ENCODE measurements around the gene LAS1L. TPM values are rescaled to one million over a fixed set of nuclear protein-coding genes. Genes with fewer than 3 reads are reported as not detected.
"Not testable (repeated sequence)": the region's sequence is repeated elsewhere in the genome, so short reads cannot be mapped to it uniquely, and the experiment has no call there.

The LAS1L gene
- total RNA-seq, 1 donor: 14.1 TPM

DNA sequence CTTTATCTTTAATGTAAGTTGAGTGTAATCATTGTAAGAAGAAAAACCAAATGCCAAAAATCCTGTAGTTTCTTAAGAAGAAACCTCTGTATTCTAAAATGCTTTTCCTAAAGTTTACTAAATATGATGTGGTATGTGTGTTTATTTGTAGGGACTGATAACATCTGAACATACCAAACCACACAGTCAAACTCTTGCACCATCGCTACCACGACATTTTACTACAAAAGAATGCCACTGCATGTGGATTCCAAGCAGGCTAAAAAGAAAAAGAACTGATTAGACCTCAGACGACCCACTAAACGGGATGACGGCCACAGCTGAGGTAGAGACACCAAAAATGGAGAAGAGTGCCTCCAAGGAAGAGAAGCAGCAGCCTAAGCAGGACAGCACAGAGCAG, 46.1 kb downstream of the LAS1L start:
- H3K9me3 ChIP-seq (ENCODE audit: low read depth, low read length): no peaks in the 10 kb centered on the region
- TF ChIP-seq, protein P1, sequence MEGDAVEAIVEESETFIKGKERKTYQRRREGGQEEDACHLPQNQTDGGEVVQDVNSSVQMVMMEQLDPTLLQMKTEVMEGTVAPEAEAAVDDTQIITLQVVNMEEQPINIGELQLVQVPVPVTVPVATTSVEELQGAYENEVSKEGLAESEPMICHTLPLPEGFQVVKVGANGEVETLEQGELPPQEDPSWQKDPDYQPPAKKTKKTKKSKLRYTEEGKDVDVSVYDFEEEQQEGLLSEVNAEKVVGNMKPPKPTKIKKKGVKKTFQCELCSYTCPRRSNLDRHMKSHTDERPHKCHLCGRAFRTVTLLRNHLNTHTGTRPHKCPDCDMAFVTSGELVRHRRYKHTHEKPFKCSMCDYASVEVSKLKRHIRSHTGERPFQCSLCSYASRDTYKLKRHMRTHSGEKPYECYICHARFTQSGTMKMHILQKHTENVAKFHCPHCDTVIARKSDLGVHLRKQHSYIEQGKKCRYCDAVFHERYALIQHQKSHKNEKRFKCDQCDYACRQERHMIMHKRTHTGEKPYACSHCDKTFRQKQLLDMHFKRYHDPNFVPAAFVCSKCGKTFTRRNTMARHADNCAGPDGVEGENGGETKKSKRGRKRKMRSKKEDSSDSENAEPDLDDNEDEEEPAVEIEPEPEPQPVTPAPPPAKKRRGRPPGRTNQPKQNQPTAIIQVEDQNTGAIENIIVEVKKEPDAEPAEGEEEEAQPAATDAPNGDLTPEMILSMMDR (IDR thresholded peaks at IDR 0.05; ENCODE audit: extremely low read depth, low read depth, low read length): no peak
- H4K20me1 ChIP-seq (ENCODE audit: insufficient read depth, low read length): no peaks in the 10 kb centered on the region
- H3K4me2 ChIP-seq (ENCODE audit: insufficient read depth, low read length): no peak overlapping the region
- no peak overlapping the region for H3K4me3 ChIP-seq (ENCODE audit: insufficient read depth, low read length)
- H3K27me3 ChIP-seq (ENCODE audit: insufficient read depth, low read length): no peaks in the 10 kb centered on the region
- no peaks in the 10 kb centered on the region for H3K4me1 ChIP-seq (ENCODE audit: insufficient read depth, low read length)
- no peak overlapping the region for H2AFZ ChIP-seq (ENCODE audit: low read length)
- H3K36me3 ChIP-seq (ENCODE audit: insufficient read depth, low read length): no peaks in the 10 kb centered on the region
- no peaks in the 10 kb centered on the region for H3K79me2 ChIP-seq (ENCODE audit: insufficient read depth, low read length)
- no peak overlapping the region for H3K27ac ChIP-seq (ENCODE audit: low read depth, low read length)
- DNase-seq (ENCODE audit: insufficient read length, low spot score, missing footprints): no peak

DNA sequence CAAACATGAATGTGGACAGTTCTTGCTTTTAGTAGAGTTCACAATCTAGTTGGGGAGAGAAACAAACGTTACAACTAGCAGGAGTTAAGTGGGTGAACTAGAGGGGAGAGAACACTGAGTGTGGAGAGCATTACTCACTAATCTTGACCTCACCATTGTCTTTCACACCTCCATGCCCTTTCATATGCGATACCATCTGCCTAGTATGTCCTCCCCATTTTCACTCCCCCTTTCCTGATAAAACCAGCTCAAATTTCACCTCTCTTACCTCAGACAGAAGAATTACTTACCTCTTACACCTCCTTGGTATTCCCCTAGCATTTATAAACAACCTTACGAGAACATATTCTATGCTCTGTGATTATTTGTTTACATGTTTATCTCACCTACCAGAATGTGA, 53.6 kb downstream of the LAS1L start:
- Histone ChIP-seq H3K27me3 (ENCODE audit: insufficient read depth, low read length) (no peaks in the 10 kb centered on the region), H4K20me1 (ENCODE audit: insufficient read depth, low read length) (no peaks in the 10 kb centered on the region), H3K79me2 (ENCODE audit: insufficient read depth, low read length) (no peaks in the 10 kb centered on the region), H3K36me3 (ENCODE audit: insufficient read depth, low read length) (no peaks in the 10 kb centered on the region), H2AFZ (ENCODE audit: low read length) (no peak overlapping the region), H3K4me1 (ENCODE audit: insufficient read depth, low read length) (no peaks in the 10 kb centered on the region), H3K9me3 (ENCODE audit: low read depth, low read length) (no peaks in the 10 kb centered on the region), H3K27ac (ENCODE audit: low read depth, low read length) (no peak overlapping the region), H3K4me2 (ENCODE audit: insufficient read depth, low read length) (no peak overlapping the region), H3K4me3 (ENCODE audit: insufficient read depth, low read length) (no peak overlapping the region)
- TF ChIP-seq, protein P1 (IDR thresholded peaks at IDR 0.05; ENCODE audit: extremely low read depth, low read depth, low read length): no peak
- no peak for DNase-seq (ENCODE audit: insufficient read length, low spot score, missing footprints)

DNA sequence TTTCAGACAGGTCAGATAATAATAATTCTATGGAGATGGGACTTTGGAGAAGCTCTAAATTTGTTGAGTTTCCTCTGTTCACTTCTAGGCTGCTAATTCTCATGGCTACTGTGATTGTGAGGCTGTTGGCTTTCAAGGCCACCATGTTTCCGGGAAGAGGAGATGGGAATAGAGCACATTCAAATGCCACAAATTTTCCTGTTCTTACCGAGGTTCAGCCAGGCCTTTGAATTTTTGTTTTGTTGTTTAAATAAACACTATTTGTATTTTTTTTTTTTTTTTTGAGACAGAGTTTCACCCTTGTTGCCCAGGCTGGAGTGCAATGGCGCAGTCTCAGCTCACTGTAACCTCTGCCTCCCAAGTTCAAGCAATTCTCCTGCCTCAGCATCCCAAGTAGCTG, 55.5 kb downstream of the LAS1L start:
- H3K4me2 ChIP-seq (ENCODE audit: insufficient read depth, low read length); H3K36me3 ChIP-seq (ENCODE audit: insufficient read depth, low read length); H3K9me3 ChIP-seq (ENCODE audit: low read depth, low read length); H3K27ac ChIP-seq (ENCODE audit: low read depth, low read length); H3K4me3 ChIP-seq (ENCODE audit: insufficient read depth, low read length); DNase-seq (ENCODE audit: insufficient read length, low spot score, missing footprints); H2AFZ ChIP-seq (ENCODE audit: low read length); H3K79me2 ChIP-seq (ENCODE audit: insufficient read depth, low read length); H3K27me3 ChIP-seq (ENCODE audit: insufficient read depth, low read length); H4K20me1 ChIP-seq (ENCODE audit: insufficient read depth, low read length); H3K4me1 ChIP-seq (ENCODE audit: insufficient read depth, low read length): not testable (repeated sequence)

DNA sequence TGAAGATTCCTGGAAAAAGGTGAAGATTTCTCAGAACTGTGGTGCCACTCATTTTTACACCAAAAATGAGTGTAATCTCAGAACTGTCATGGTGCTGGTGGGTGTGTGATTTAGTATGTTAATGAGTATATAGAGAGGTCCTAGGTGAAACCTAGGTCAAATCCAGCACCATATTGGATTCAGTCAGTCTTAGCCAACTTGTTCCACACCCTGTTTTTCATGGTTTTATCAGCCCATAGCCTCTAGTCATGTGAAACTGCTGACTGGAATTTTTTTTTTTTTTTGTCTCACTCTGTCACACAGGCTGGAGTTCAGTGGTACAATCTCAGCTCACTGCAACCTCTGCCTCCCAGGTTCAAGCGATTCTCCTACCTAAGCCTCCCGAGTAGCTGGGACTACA, 58.0 kb downstream of the LAS1L start:
- Histone ChIP-seq H3K4me2 (ENCODE audit: insufficient read depth, low read length) (no peak overlapping the region), H3K27me3 (ENCODE audit: insufficient read depth, low read length) (no peaks in the 10 kb centered on the region), H3K36me3 (ENCODE audit: insufficient read depth, low read length) (no peaks in the 10 kb centered on the region), H4K20me1 (ENCODE audit: insufficient read depth, low read length) (no peaks in the 10 kb centered on the region), H3K9me3 (ENCODE audit: low read depth, low read length) (no peaks in the 10 kb centered on the region), H3K27ac (ENCODE audit: low read depth, low read length) (no peak overlapping the region), H3K79me2 (ENCODE audit: insufficient read depth, low read length) (no peaks in the 10 kb centered on the region), H3K4me1 (ENCODE audit: insufficient read depth, low read length) (no peaks in the 10 kb centered on the region), H3K4me3 (ENCODE audit: insufficient read depth, low read length) (no peak overlapping the region), H2AFZ (ENCODE audit: low read length) (no peak overlapping the region)
- TF ChIP-seq, protein P1 (IDR thresholded peaks at IDR 0.05; ENCODE audit: extremely low read depth, low read depth, low read length): no peak
- no peak for DNase-seq (ENCODE audit: insufficient read length, low spot score, missing footprints)
